Measurements from ENCODE around the gene ATP11C. TPM values are rescaled to one million over a fixed set of nuclear protein-coding genes. Genes with fewer than 3 reads are reported as not detected.

Gene ATP11C
- total RNA-seq, 1 experiment from 2014 or later, result 38.6 TPM

DNA sequence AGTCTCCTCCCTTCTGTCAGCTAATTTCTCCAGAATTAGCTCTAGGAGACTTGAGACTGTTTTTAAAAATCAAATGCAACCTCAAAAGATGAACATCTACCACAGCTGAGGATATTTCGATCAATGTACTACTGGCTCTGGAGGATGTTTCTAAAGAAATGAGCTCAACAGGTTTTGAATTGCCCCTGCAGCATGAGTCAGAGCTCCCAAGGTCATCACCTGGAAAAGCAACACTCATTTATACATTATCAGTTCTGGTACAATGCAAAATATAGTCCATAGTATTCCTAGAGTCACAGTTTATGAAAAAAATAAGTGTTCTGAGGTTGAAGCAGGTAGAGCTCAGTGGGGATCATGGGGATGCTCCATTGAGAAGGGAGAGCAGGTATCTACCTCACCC is 174.0 kb downstream of the ATP11C start (continued):
- TF ChIP-seq, protein P1, sequence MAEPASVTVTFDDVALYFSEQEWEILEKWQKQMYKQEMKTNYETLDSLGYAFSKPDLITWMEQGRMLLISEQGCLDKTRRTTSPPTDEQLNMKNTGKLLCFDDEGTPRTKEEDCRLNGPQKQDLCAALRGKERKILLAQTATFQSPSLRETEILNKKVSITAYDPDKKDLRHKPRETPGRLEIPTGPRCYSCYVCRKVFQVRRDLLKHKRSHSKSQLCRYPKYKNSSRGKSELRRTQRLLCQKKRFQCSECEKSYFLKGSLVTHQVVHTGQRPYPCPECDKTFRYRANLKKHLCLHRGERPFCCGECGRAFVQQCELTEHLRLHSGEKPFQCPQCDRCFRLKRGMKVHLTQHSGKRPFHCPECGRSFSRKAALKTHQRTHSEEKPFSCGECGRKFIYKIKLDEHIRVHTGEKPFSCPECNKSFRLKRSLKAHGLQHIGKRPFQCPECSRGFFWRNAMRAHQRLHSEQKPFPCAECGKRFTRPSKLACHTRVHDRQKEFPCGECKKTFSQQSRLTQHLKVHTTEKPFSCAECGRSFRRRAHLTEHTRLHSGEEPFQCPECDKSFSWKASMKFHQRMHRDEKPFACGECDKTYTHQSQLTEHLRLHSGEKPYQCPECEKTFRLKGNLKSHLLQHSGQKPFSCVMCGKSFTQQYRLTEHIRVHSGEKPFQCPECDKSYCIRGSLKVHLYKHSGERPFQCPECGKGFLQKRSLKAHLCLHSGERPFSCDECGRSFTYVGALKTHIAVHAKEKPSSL (CRISPR knock-in tag; conservative IDR thresholded peaks at IDR 0.05), result no peak
- TF ChIP-seq TEAD1 (CRISPR knock-in tag; IDR thresholded peaks at IDR 0.05) (no peak), SP1 (CRISPR knock-in tag; conservative IDR thresholded peaks at IDR 0.05) (no peak), GABPB1 (CRISPR knock-in tag; IDR thresholded peaks at IDR 0.05) (no peak), NR2C2 (CRISPR knock-in tag; IDR thresholded peaks at IDR 0.05) (no peak), ZNF671 (CRISPR knock-in tag; IDR thresholded peaks at IDR 0.05) (no peak), EMX1 (CRISPR knock-in tag; IDR thresholded peaks at IDR 0.05) (no peak), ZNF219 (CRISPR knock-in tag; IDR thresholded peaks at IDR 0.05; ENCODE audit: borderline replicate concordance) (no peak)
- TF ChIP-seq, protein P2, sequence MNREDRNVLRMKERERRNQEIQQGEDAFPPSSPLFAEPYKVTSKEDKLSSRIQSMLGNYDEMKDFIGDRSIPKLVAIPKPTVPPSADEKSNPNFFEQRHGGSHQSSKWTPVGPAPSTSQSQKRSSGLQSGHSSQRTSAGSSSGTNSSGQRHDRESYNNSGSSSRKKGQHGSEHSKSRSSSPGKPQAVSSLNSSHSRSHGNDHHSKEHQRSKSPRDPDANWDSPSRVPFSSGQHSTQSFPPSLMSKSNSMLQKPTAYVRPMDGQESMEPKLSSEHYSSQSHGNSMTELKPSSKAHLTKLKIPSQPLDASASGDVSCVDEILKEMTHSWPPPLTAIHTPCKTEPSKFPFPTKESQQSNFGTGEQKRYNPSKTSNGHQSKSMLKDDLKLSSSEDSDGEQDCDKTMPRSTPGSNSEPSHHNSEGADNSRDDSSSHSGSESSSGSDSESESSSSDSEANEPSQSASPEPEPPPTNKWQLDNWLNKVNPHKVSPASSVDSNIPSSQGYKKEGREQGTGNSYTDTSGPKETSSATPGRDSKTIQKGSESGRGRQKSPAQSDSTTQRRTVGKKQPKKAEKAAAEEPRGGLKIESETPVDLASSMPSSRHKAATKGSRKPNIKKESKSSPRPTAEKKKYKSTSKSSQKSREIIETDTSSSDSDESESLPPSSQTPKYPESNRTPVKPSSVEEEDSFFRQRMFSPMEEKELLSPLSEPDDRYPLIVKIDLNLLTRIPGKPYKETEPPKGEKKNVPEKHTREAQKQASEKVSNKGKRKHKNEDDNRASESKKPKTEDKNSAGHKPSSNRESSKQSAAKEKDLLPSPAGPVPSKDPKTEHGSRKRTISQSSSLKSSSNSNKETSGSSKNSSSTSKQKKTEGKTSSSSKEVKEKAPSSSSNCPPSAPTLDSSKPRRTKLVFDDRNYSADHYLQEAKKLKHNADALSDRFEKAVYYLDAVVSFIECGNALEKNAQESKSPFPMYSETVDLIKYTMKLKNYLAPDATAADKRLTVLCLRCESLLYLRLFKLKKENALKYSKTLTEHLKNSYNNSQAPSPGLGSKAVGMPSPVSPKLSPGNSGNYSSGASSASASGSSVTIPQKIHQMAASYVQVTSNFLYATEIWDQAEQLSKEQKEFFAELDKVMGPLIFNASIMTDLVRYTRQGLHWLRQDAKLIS (CRISPR knock-in tag; IDR thresholded peaks at IDR 0.05; ENCODE audit: borderline replicate concordance), result no peak
- TF ChIP-seq, protein P3, sequence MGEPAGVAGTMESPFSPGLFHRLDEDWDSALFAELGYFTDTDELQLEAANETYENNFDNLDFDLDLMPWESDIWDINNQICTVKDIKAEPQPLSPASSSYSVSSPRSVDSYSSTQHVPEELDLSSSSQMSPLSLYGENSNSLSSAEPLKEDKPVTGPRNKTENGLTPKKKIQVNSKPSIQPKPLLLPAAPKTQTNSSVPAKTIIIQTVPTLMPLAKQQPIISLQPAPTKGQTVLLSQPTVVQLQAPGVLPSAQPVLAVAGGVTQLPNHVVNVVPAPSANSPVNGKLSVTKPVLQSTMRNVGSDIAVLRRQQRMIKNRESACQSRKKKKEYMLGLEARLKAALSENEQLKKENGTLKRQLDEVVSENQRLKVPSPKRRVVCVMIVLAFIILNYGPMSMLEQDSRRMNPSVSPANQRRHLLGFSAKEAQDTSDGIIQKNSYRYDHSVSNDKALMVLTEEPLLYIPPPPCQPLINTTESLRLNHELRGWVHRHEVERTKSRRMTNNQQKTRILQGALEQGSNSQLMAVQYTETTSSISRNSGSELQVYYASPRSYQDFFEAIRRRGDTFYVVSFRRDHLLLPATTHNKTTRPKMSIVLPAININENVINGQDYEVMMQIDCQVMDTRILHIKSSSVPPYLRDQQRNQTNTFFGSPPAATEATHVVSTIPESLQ (CRISPR knock-in tag; IDR thresholded peaks at IDR 0.05), result no peak
- TF ChIP-seq, protein P4, sequence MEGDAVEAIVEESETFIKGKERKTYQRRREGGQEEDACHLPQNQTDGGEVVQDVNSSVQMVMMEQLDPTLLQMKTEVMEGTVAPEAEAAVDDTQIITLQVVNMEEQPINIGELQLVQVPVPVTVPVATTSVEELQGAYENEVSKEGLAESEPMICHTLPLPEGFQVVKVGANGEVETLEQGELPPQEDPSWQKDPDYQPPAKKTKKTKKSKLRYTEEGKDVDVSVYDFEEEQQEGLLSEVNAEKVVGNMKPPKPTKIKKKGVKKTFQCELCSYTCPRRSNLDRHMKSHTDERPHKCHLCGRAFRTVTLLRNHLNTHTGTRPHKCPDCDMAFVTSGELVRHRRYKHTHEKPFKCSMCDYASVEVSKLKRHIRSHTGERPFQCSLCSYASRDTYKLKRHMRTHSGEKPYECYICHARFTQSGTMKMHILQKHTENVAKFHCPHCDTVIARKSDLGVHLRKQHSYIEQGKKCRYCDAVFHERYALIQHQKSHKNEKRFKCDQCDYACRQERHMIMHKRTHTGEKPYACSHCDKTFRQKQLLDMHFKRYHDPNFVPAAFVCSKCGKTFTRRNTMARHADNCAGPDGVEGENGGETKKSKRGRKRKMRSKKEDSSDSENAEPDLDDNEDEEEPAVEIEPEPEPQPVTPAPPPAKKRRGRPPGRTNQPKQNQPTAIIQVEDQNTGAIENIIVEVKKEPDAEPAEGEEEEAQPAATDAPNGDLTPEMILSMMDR (IDR thresholded peaks at IDR 0.05), result no peak
- TF ChIP-seq, protein P5, sequence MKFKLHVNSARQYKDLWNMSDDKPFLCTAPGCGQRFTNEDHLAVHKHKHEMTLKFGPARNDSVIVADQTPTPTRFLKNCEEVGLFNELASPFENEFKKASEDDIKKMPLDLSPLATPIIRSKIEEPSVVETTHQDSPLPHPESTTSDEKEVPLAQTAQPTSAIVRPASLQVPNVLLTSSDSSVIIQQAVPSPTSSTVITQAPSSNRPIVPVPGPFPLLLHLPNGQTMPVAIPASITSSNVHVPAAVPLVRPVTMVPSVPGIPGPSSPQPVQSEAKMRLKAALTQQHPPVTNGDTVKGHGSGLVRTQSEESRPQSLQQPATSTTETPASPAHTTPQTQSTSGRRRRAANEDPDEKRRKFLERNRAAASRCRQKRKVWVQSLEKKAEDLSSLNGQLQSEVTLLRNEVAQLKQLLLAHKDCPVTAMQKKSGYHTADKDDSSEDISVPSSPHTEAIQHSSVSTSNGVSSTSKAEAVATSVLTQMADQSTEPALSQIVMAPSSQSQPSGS (CRISPR knock-in tag; IDR thresholded peaks at IDR 0.05; ENCODE audit: borderline replicate concordance, low read depth), result no peak
- TF ChIP-seq, protein P6, sequence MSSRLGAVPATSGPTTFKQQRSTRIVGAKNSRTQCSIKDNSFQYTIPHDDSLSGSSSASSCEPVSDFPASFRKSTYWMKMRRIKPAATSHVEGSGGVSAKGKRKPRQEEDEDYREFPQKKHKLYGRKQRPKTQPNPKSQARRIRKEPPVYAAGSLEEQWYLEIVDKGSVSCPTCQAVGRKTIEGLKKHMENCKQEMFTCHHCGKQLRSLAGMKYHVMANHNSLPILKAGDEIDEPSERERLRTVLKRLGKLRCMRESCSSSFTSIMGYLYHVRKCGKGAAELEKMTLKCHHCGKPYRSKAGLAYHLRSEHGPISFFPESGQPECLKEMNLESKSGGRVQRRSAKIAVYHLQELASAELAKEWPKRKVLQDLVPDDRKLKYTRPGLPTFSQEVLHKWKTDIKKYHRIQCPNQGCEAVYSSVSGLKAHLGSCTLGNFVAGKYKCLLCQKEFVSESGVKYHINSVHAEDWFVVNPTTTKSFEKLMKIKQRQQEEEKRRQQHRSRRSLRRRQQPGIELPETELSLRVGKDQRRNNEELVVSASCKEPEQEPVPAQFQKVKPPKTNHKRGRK (CRISPR knock-in tag; IDR thresholded peaks at IDR 0.05; ENCODE audit: borderline replicate concordance), result no peak
- TF ChIP-seq, protein P7, sequence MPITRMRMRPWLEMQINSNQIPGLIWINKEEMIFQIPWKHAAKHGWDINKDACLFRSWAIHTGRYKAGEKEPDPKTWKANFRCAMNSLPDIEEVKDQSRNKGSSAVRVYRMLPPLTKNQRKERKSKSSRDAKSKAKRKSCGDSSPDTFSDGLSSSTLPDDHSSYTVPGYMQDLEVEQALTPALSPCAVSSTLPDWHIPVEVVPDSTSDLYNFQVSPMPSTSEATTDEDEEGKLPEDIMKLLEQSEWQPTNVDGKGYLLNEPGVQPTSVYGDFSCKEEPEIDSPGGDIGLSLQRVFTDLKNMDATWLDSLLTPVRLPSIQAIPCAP (CRISPR knock-in tag; IDR thresholded peaks at IDR 0.05), result no peak
- TF ChIP-seq, protein P8, sequence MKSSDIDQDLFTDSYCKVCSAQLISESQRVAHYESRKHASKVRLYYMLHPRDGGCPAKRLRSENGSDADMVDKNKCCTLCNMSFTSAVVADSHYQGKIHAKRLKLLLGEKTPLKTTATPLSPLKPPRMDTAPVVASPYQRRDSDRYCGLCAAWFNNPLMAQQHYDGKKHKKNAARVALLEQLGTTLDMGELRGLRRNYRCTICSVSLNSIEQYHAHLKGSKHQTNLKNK (CRISPR knock-in tag; IDR thresholded peaks at IDR 0.05), result no peak
- TF ChIP-seq, protein P9, sequence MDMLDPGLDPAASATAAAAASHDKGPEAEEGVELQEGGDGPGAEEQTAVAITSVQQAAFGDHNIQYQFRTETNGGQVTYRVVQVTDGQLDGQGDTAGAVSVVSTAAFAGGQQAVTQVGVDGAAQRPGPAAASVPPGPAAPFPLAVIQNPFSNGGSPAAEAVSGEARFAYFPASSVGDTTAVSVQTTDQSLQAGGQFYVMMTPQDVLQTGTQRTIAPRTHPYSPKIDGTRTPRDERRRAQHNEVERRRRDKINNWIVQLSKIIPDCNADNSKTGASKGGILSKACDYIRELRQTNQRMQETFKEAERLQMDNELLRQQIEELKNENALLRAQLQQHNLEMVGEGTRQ (CRISPR knock-in tag; IDR thresholded peaks at IDR 0.05), result no peak

Data from WTC11 (cell line).